SK-N-SH (cell line): ENCODE results near the gene C2orf49.

ENCODE experiments used
- CTCF ChIP-seq: fragments of 200-600 bp; sonication (generic); IDR thresholded peaks from 2 replicates; pipeline ENCODE4 v1.6.1; 2017; ENCODE audit warnings: antibody characterized with exemption, mild to moderate bottlenecking, moderate library complexity
- FOXM1 ChIP-seq: IDR thresholded peaks from 2 replicates; pipeline ENCODE4 v1.4.0; 2012; ENCODE audit warnings: low read depth, mild to moderate bottlenecking
- GABPA ChIP-seq: IDR thresholded peaks from 2 replicates; pipeline ENCODE4 v1.4.0; 2012; ENCODE audit warnings: low read depth, mild to moderate bottlenecking
- NRF1 ChIP-seq: IDR thresholded peaks from 2 replicates; pipeline ENCODE4 v1.6.1; 2012; ENCODE audit warnings: low read depth, mild to moderate bottlenecking, low read length
- RAD21 ChIP-seq: IDR thresholded peaks from 2 replicates; pipeline ENCODE4 v1.6.1; 2012; ENCODE audit warnings: mild to moderate bottlenecking, low read length
- RFX5 ChIP-seq: IDR thresholded peaks from 2 replicates; pipeline ENCODE4 v1.6.1; 2012; ENCODE audit warnings: mild to moderate bottlenecking, improper control_type of control experiment, low read length

- no peak for TF ChIP-seq CTCF
- no peak for TF ChIP-seq FOXM1
- no peak for TF ChIP-seq GABPA
- TF ChIP-seq NRF1: no peak
- TF ChIP-seq RFX5: no peak
- no peak for TF ChIP-seq RAD21
These were observed 35.7 kb upstream of the C2orf49 start for GRCh38 chr2:105301646-105302045.
